HG02885 (cell line): Measurements from ENCODE around the gene C3orf22.
"Not testable (repeated sequence)": the region's sequence is repeated elsewhere in the genome, so short reads cannot be mapped to it uniquely, and the experiment has no call there.

Experiments used
- ATAC-seq: cut with Tn5 transposase; IDR thresholded peaks from one replicate; pipeline ENCODE4 v1.9.1; 2021; ENCODE audit warnings: mild to moderate bottlenecking; ENCODE audit not compliant: unreplicated experiment, poor library complexity

C3orf22 gene

DNA sequence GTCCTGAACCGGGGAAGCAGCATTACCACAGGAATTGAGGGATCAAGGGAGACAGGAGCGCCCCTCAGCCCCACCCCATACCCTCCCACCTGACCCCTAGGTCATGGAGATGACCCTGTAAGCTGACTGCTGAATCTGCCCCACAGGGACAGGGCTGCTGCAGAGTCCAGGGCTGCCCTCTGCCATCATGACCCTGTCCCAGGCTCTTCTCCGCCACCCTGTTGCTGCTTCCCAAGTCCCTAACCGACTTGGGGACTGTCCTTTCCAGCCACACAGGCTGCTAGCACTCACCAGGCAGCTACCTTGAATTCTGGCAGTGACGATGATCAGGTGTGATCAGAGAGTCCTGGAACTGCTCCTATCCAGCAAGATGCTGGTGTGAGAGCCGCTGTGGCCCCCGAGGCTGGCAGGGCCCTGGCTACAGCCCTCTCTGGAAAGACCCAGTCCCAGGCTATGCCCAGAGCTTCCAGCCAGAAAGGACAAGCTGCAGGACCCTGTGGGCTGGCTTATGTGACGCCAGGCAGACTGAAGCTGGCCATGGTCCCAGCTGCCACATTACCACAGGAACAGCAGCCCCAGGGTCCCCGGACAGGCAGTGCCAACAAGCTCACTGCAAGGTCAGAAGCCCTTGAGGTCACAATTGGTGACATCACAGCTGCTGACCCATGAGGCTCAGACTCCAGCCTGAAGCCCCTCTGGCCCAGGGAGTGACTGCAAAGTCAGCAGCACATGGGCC is at the start of gene C3orf22:
Gene C3orf22, minus strand, starts transcription at position 597 of the 736 bp plus-strand sequence. CDS start 5,542 bp downstream, outside the sequence.
- ATAC-seq, result no peak

GRCh38 chr3:126607214-126607908 is 48.6 kb upstream of the C3orf22 start:
- no peak for ATAC-seq

DNA sequence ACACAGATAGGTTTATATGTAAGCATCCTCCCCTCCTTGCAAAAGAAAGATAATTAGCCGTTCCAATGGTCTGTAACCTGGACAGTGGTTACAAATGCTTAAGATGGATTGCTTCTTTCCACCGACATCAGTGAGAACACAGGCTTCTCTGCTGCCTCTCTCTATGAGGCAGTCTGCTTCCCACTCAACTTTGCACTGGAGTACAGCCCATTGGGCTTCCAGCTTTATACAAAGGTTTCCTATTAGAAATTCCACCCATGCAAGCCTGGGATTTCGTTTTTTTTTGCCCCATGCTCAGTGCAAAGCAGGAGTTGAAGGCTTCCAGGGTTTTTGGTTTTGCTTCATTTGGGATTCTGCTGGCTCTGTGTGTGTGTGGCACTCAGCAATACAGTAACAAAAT is 47.3 kb upstream of the C3orf22 start:
- ATAC-seq, result no peak

- no peak for ATAC-seq
Measured at GRCh38 chr3:126604691-126605090, 46.0 kb upstream of the C3orf22 start.

DNA sequence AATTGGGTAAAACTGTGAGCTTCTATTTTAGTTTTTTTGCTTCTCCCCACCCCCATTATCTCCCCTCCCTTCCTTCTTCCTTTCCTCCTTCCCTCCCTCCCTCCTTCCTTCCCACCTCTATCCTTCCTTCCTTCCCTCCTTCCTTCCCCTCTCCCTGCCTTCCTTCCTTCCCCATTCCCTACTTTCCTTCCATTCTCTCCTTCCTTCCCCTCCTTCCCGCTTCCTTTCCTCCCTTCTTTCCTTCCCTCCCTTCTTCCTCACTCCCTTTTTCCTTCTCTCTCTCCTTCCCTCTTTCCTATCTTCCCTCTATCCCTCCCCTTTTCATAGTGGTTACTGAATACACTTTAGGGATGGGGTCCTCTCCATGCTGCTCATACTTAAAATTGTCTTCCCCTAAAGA is 40.4 kb upstream of the C3orf22 start:
- no peak for ATAC-seq

- not testable (repeated sequence) for ATAC-seq
Measured at GRCh38 chr3:126595479-126595878, 36.7 kb upstream of the C3orf22 start.

GRCh38 chr3:126591515-126591914 is 32.8 kb upstream of the C3orf22 start:
- ATAC-seq, result not testable (repeated sequence)

DNA sequence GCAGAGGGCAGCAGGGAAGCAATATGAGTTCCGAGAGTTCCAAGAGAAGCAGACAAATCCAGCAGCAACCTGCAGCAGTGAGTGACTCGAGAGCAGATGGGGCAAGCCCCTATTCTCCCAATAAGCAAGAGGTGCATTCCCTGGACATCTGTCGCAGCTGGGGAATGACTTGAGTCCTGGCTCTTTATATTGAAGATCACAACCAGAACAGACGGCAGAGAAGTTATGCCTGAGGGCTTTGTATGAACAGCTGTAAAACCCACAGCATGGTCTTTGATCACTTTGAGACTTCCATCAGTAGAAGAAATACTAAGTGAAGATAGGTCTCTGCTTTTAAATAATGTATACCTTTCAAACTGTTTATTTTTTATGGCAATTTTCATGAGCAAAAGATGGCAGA is 23.6 kb upstream of the C3orf22 start:
- ATAC-seq, result no peak

GRCh38 chr3:126581569-126581968 is 22.8 kb upstream of the C3orf22 start:
- ATAC-seq, result no peak

- no peak for ATAC-seq
Measured at GRCh38 chr3:126580746-126581145, 22.0 kb upstream of the C3orf22 start.

DNA sequence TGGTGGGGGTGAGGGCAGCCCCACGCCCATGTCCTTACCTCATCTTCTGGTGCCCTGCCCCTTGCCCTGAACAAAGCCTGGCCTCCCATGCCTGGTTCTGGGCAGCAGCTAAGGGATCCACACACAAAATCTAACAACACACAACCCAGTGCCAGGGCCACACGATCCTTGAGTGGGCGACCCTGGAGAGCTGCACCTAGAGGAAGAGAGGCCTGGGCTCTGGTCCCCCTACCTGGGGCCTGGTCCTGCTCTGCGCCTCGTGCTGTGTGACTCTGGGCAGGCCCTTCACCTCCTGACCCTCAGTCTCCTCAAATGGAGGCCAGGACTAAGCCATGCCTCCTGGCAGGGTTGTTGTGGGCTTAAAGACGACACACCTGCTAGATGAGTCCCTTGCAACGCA is 20.0 kb upstream of the C3orf22 start:
- ATAC-seq, result no peak

DNA sequence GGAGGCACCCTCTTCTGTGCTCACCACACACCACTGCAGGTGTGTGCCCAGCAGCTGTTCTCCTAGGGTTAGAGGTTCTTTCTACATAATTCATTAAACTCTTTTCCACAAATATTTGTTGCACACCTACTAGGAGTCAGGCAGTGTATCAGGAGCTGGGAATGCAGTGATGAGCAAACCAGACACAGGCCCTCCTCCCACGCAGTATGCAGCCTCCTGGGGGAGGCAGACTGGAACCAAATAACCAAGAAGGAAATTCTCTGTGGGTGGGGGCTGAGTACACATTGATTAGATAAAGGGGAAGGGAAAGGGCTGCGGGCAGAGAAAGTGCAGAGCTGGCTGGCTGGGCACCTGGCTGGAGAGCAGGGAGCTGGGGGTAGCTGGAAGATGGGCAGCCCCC is 18.5 kb upstream of the C3orf22 start:
- no peak for ATAC-seq

DNA sequence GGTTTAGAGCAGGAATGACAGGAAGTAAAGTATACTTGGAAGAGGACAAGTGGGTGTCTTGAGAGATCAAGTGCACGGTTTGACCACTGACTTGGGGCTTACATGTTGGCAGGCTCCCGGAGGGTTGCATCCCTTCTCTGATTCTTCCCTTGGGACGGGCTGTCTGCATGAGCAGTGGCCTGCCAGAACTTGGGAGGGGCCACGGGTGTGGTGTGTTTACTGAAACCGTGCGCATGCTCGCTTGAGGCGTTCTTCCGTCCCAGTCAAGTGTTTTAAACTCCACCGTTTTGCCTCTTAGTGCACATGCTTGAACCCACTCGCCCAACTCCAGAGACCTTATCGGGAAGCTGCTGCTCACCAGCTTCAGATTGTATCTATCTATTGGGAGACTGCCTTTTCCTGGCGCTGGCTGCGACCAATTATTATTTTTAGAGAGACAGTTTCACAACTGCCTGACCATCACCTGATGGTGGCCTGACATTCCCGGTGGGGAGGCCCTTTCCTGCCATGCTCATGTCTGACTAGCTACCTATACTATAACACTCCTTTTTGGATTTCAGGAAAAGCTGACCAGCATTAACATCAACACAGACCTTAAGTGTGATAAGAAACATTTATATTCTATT is 14.9 kb upstream of the C3orf22 start:
- no peak for ATAC-seq

- ATAC-seq, result no peak
Measured at GRCh38 chr3:126571078-126571477, 12.3 kb upstream of the C3orf22 start.

- no peak for ATAC-seq
Measured at GRCh38 chr3:126570103-126570541, 11.4 kb upstream of the C3orf22 start.

- no peak for ATAC-seq
Measured at GRCh38 chr3:126569390-126569975, 10.8 kb upstream of the C3orf22 start.

- no peak for ATAC-seq
Measured at GRCh38 chr3:126568776-126569342, 10.1 kb upstream of the C3orf22 start.

GRCh38 chr3:126567696-126568438 is 9.1 kb upstream of the C3orf22 start:
- ATAC-seq, result no peak

GRCh38 chr3:126562737-126563276 is 4.1 kb upstream of the C3orf22 start:
- no peak for ATAC-seq

GRCh38 chr3:126557761-126558160 is 971 bp downstream of the C3orf22 start:
- no peak for ATAC-seq
